ENCODE measurements around the gene MAPK8.

Gene MAPK8

DNA sequence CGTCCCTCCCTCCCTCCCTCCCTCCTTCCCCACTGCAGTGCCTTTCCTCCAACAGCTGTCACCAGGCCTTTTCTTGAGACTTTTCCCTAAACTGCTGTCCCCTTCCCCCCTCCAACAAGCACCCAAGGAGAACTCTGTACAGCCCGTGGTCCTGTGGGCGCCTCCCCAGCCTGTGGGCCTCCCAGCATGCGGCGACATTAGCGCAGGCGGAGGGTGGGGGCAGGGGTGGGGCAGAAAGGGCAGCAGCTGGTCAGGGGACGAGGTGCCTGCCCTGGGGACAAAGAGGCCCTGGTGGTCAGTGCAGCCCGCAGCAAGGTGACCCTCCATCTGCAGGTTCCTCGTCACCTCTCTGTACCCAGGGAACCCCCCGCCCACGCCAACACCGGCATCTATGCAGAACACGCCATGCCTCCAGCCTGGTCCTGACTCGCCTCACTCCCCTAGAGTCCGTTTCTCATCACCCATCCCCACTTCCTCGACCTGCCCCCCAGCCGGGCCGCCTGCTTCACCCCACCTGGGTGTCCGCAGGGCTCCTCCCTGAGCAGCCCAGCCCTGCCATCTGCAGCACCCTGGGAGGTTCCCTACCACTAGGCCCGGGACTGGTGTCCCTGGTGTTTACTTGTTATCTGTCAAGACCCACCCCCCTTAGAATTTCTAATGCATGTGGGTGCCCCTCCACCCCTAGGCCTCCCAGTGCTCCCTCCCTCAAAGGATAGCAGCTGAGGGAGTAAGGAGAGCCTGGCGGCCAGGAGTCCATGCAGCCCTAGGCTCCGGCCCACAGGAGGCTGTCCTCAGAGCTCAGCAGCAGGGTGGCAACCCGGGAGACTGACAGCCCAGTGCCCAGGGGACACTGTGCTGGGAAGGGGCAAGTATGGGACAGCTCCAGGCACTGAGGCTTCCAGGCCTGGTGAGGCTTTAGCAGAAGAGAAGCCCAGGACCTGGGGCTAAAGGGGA, 150.6 kb downstream of the MAPK8 start:
- Histone ChIP-seq H3K9ac (ENCODE audit: low read depth in 1 of 2, low read length in 2 of 2) (no peak overlapping the region), H3K9me3 (ENCODE audit: control insufficient read depth in 1 of 2, low read length in 2 of 2) (no peaks in the 10 kb centered on the region), H3K4me3 (ENCODE audit: low read depth in 1 of 2, low read length in 2 of 2) (no peak overlapping the region), H3K4me1 (ENCODE audit: control insufficient read depth in 1 of 2, insufficient read depth in 2 of 2, low read length in 2 of 2) (peaks cover 0 to 5% of the 10 kb centered on the region in 2 donors), H3K27ac (ENCODE audit: low read depth, low read length) (no peak overlapping the region), H3K27me3 (ENCODE audit: control insufficient read depth in 1 of 2, insufficient read depth in 2 of 2, low read length in 2 of 2) (no peaks in the 10 kb centered on the region), H3K36me3 (ENCODE audit: control insufficient read depth in 1 of 2, insufficient read depth in 2 of 2, low read length in 2 of 2) (no peaks in the 10 kb centered on the region)

DNA sequence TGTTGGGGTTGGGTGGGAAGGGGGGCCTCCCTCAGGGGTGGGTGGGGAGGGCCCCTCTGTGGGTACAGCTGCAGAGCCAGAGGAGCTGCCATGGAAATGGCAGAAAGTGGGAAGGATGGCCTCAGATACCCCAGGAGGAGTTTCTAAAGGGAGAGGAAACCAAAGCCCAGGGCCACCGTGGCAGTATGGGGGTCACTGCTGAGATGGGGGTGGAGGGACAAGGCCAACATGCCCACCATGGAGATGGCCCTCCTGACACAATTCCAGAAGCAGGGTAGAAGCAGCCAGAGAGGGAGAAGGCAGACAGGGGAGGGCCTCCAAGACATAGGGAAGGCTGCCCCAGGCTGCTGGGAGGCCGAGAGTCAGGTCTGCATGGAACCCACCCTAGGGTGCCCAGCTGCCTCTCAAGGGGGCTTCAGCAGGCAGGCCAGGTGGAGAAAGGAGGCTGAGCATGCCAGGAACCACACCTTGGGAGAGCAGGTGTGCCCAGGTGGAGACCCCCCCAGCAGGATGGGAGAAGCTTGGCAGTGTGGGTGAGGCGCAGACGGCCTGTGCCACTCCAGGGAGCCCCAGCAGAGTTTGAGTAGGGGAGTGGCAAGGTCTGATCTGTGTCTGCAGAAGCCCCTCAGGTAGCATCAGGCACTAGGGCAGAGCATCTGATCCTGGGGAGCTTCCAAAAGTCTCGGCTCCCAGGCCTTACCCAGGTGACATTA, 151.6 kb downstream of the MAPK8 start:
- no peak overlapping the region for H3K27ac ChIP-seq (ENCODE audit: low read depth, low read length)
- no peaks in the 10 kb centered on the region for H3K9me3 ChIP-seq (ENCODE audit: control insufficient read depth in 1 of 2, low read length in 2 of 2)
- H3K4me1 ChIP-seq (ENCODE audit: control insufficient read depth in 1 of 2, insufficient read depth in 2 of 2, low read length in 2 of 2) = peaks cover 0 to 5% of the 10 kb centered on the region in 2 donors
- no peaks in the 10 kb centered on the region for H3K27me3 ChIP-seq (ENCODE audit: control insufficient read depth in 1 of 2, insufficient read depth in 2 of 2, low read length in 2 of 2)
- no peak overlapping the region for H3K9ac ChIP-seq (ENCODE audit: low read depth in 1 of 2, low read length in 2 of 2)
- H3K4me3 ChIP-seq (ENCODE audit: low read depth in 1 of 2, low read length in 2 of 2) = no peak overlapping the region
- no peaks in the 10 kb centered on the region for H3K36me3 ChIP-seq (ENCODE audit: control insufficient read depth in 1 of 2, insufficient read depth in 2 of 2, low read length in 2 of 2)

DNA sequence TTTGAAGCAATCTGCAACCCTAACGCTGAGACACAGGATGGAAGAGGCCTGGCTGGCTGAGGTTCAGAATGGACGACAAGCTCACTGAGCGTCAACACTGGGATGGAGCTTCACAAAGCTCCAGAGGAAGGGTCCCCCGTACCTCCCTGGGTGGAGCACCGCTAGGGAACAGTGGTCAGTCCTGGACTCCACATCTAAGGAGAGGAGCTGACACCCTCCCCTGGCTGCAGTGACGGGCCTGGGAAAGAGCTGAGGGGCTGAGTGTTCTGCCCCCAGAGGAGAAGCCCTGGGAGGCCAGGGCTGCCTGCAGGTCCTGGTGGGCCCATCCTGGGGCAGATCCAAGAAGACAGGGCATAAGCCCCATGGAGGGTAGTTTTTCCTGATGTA, 152.2 kb downstream of the MAPK8 start:
- Histone ChIP-seq H3K9ac (ENCODE audit: low read depth in 1 of 2, low read length in 2 of 2) (no peak overlapping the region), H3K4me1 (ENCODE audit: control insufficient read depth in 1 of 2, insufficient read depth in 2 of 2, low read length in 2 of 2) (peaks cover 0 to 5% of the 10 kb centered on the region in 2 donors), H3K27me3 (ENCODE audit: control insufficient read depth in 1 of 2, insufficient read depth in 2 of 2, low read length in 2 of 2) (no peaks in the 10 kb centered on the region), H3K36me3 (ENCODE audit: control insufficient read depth in 1 of 2, insufficient read depth in 2 of 2, low read length in 2 of 2) (no peaks in the 10 kb centered on the region), H3K9me3 (ENCODE audit: control insufficient read depth in 1 of 2, low read length in 2 of 2) (no peaks in the 10 kb centered on the region), H3K27ac (ENCODE audit: low read depth, low read length) (no peak overlapping the region), H3K4me3 (ENCODE audit: low read depth in 1 of 2, low read length in 2 of 2) (no peak overlapping the region)

DNA sequence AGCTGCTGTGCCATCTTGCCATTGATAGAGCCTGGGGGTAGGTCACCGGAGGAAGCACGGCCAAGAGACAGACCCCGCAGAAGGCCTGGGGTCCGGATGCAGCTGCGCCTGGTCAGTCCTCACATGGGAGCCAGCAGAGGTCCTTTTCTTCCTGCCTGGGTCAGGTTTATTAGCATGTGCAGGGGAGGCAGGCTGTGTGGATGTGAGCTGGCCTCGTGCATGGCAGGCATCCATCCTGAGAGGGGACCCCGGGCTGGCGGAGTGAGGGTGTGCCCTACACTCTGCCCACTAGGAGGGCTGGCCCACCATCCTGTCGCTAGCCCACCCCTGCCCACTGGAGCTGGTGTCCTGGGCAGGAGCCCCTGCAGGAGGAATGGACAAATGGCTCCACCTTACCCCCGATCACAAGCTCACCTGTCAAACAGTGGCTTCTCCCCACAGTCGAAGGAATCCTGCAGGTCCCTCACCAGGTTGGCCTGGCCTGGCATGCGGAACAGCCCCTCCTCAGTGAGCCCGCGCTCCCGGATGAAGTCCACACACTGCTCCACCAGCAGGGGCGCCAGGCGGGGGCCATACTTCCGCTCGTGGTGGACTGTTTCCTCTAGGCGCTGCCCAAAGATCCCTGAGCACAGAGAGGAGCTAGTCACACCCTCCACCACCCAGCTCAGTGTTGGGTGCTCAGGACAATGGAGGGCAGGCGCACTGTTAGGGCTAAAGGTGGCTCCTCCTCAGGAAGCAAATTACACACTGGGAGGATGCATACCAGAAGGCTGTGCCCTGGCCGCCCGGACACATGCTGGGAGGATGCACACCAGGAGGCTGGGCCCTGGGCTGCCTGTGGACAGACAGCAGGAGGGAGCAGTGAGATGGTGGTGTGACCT, 153.0 kb downstream of the MAPK8 start:
- Histone ChIP-seq H3K36me3 (ENCODE audit: control insufficient read depth in 1 of 2, insufficient read depth in 2 of 2, low read length in 2 of 2) (no peaks in the 10 kb centered on the region), H3K9ac (ENCODE audit: low read depth in 1 of 2, low read length in 2 of 2) (no peak overlapping the region), H3K27ac (ENCODE audit: low read depth, low read length) (no peak overlapping the region), H3K9me3 (ENCODE audit: control insufficient read depth in 1 of 2, low read length in 2 of 2) (no peaks in the 10 kb centered on the region), H3K4me3 (ENCODE audit: low read depth in 1 of 2, low read length in 2 of 2) (no peak overlapping the region), H3K27me3 (ENCODE audit: control insufficient read depth in 1 of 2, insufficient read depth in 2 of 2, low read length in 2 of 2) (no peaks in the 10 kb centered on the region), H3K4me1 (ENCODE audit: control insufficient read depth in 1 of 2, insufficient read depth in 2 of 2, low read length in 2 of 2) (peaks cover 0 to 5% of the 10 kb centered on the region in 2 donors)

DNA sequence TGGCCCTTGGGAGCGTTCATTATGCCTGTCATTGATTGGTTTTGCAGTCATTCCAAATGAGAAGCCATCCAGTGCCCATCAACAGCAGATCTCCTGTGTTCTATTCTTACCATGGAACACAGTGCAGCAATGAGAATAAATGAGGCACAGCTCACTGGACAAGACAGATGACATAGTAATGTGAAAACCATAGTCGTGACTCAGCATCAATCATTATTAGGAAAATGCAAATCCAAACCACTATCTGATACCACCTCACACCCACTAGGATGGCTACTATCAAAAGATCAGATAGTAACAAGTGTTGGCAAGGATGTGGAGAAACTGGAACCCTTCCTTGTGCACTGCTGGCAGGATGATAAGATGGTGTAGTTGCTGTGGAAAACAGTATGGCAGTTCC, 153.7 kb downstream of the MAPK8 start:
- Histone ChIP-seq H3K27me3 (ENCODE audit: control insufficient read depth in 1 of 2, insufficient read depth in 2 of 2, low read length in 2 of 2) (no peaks in the 10 kb centered on the region), H3K4me1 (ENCODE audit: control insufficient read depth in 1 of 2, insufficient read depth in 2 of 2, low read length in 2 of 2) (peaks cover 0 to 5% of the 10 kb centered on the region in 2 donors), H3K36me3 (ENCODE audit: control insufficient read depth in 1 of 2, insufficient read depth in 2 of 2, low read length in 2 of 2) (no peaks in the 10 kb centered on the region), H3K9ac (ENCODE audit: low read depth in 1 of 2, low read length in 2 of 2) (no peak overlapping the region), H3K9me3 (ENCODE audit: control insufficient read depth in 1 of 2, low read length in 2 of 2) (no peaks in the 10 kb centered on the region), H3K4me3 (ENCODE audit: low read depth in 1 of 2, low read length in 2 of 2) (no peak overlapping the region), H3K27ac (ENCODE audit: low read depth, low read length) (no peak overlapping the region)

DNA sequence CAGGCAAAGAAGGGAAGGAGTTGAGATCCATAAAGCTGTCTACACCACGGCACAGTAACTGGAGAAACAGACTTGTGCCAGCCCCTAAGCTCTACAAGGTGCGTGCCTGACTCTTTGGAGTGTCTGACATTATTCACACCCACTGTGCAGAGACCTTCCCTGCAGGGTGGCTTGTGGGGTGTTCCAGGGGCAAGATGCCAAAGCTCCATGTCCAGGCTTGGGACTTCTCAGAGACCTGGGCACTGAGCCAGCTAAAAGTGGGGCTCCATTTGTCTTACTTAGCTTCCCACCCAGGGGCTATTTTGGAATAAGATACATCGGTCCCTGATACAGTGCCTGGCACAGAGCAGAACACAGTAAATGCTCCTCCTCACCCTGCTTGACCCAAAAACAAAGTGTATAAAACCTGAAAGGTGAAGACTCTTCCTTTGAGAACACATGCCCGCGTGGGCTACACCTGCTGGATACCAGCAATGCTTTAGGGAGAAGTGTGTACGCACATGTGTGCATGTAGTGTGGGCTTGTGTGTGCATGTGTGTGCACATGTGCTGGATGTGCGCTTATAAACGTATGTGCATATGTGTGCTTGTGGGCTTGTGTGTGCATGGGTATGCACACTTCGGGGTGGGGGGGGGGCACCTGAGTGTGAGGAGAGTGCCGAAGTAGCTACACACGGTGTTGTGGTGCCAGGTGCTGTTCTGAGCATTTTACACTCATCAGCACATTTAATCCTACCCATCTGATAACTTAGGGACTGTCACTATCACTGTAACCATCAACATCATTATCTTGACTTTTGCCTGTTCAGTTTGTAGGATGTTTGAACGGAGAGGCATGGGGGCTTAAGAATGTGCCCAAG, 155.4 kb downstream of the MAPK8 start:
- no peaks in the 10 kb centered on the region for H3K9me3 ChIP-seq (ENCODE audit: control insufficient read depth in 1 of 2, low read length in 2 of 2)
- H3K27ac ChIP-seq (ENCODE audit: low read depth, low read length) = no peak overlapping the region
- H3K27me3 ChIP-seq (ENCODE audit: control insufficient read depth in 1 of 2, insufficient read depth in 2 of 2, low read length in 2 of 2) = peaks cover 2 to 6% of the 10 kb centered on the region in 2 donors
- H3K4me1 ChIP-seq (ENCODE audit: control insufficient read depth in 1 of 2, insufficient read depth in 2 of 2, low read length in 2 of 2) = no peaks in the 10 kb centered on the region
- H3K36me3 ChIP-seq (ENCODE audit: control insufficient read depth in 1 of 2, insufficient read depth in 2 of 2, low read length in 2 of 2) = no peaks in the 10 kb centered on the region
- H3K9ac ChIP-seq (ENCODE audit: low read depth in 1 of 2, low read length in 2 of 2) = no peak overlapping the region
- no peak overlapping the region for H3K4me3 ChIP-seq (ENCODE audit: low read depth in 1 of 2, low read length in 2 of 2)

DNA sequence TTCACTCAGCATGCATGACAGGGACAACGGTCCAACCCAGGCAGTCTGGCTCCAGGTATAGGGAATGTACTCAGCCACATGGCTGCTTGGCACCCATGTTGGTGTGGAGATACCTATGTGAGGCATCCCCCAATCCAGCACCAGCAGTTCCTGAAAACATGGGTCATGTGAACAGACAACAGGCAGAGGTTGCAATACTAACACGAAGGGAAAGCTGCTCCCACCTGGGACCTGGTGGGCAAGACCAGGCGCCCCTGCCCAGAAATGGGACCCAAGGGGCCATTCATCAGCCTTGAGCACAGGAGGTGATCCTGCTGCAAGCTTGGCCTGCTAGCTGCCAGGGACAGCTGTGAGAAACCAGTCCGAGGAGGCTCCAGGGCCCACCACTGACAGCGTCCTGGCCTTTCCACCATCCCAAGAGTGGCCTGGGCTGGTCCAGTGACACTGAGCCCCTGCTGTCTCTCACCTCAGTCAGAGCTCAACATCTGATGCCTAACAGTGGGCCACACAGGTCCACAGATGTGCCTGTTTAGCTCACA, 156.1 kb downstream of the MAPK8 start:
- Histone ChIP-seq H3K9me3 (ENCODE audit: control insufficient read depth in 1 of 2, low read length in 2 of 2) (no peaks in the 10 kb centered on the region), H3K36me3 (ENCODE audit: control insufficient read depth in 1 of 2, insufficient read depth in 2 of 2, low read length in 2 of 2) (no peaks in the 10 kb centered on the region), H3K27ac (ENCODE audit: low read depth, low read length) (no peak overlapping the region), H3K4me1 (ENCODE audit: control insufficient read depth in 1 of 2, insufficient read depth in 2 of 2, low read length in 2 of 2) (no peaks in the 10 kb centered on the region), H3K4me3 (ENCODE audit: low read depth in 1 of 2, low read length in 2 of 2) (no peak overlapping the region), H3K27me3 (ENCODE audit: control insufficient read depth in 1 of 2, insufficient read depth in 2 of 2, low read length in 2 of 2) (peaks cover 6 to 11% of the 10 kb centered on the region in 2 donors), H3K9ac (ENCODE audit: low read depth in 1 of 2, low read length in 2 of 2) (no peak overlapping the region)

DNA sequence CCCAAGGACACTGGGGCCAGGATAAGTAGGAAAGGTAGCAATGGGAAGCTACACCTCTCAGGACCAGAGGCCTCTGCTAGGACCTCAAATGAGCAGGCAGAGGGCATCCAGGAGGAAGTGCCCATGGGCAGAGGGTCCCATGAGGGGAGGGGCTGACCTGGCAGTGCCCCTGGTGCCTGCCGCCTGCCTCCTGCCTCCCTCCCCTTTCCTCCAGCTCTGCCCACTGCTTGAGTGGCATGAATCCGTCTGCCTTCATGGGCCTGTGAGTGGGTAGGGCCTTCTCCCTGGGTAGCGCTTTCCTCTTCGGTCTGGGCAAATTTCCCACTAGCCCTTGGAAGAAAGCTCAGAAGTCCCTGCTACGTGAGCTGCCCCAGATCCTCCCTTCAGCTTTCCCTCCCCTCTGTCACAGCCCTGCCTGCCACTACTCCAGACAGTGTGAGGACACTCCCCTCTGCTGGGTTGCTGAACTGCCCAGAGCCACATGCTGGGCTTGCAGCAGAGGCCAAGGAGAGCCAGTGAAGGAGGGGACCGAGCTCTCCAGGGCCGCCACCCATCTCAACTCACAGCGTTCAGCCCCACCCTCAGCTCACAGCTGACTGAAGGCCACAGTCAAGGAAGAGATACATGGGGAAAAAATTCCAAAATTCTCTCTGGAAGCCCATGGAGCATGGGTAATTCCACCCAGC, 157.0 kb downstream of the MAPK8 start:
- H3K27ac ChIP-seq (ENCODE audit: low read depth, low read length) = no peak overlapping the region
- H3K9me3 ChIP-seq (ENCODE audit: control insufficient read depth in 1 of 2, low read length in 2 of 2) = no peaks in the 10 kb centered on the region

More for the DNA sequence above, 157.0 kb downstream of the MAPK8 start:
- no peak overlapping the region for H3K4me3 ChIP-seq (ENCODE audit: low read depth in 1 of 2, low read length in 2 of 2)
- H3K4me1 ChIP-seq (ENCODE audit: control insufficient read depth in 1 of 2, insufficient read depth in 2 of 2, low read length in 2 of 2) = no peaks in the 10 kb centered on the region
- H3K36me3 ChIP-seq (ENCODE audit: control insufficient read depth in 1 of 2, insufficient read depth in 2 of 2, low read length in 2 of 2) = no peaks in the 10 kb centered on the region
- H3K27me3 ChIP-seq (ENCODE audit: control insufficient read depth in 1 of 2, insufficient read depth in 2 of 2, low read length in 2 of 2) = peaks cover 6 to 11% of the 10 kb centered on the region in 2 donors
- H3K9ac ChIP-seq (ENCODE audit: low read depth in 1 of 2, low read length in 2 of 2) = no peak overlapping the region

All from duodenal mucosa (tissue), 2 donors.